Fibroblast of pulmonary artery (primary cell): ENCODE results near the gene CTNNA3.

Experiments
- DNase-seq: peaks from one replicate; pipeline ENCODE4 v3.0.0-alpha.2; 2010; ENCODE audit warnings: low read depth
- H3K4me3 ChIP-seq: replicated peaks from 2 replicates; pipeline ENCODE4 v1.5.1; 2011; ENCODE audit warnings: low read depth, mild to moderate bottlenecking, control low read depth, low read length, moderate library complexity
- TF ChIP-seq, protein P1 (sequence below): IDR thresholded peaks from 2 replicates; pipeline ENCODE4 v1.5.1; 2011; ENCODE audit warnings: mild to moderate bottlenecking, control low read depth, low read length, inconsistent platforms; ENCODE audit errors: missing control alignments

Gene CTNNA3

GRCh38 chr10:65898055-65898454 is 1797.9 kb downstream of the CTNNA3 start:
- no peak overlapping the region for H3K4me3 ChIP-seq
- no peak for DNase-seq
- TF ChIP-seq, protein P1, sequence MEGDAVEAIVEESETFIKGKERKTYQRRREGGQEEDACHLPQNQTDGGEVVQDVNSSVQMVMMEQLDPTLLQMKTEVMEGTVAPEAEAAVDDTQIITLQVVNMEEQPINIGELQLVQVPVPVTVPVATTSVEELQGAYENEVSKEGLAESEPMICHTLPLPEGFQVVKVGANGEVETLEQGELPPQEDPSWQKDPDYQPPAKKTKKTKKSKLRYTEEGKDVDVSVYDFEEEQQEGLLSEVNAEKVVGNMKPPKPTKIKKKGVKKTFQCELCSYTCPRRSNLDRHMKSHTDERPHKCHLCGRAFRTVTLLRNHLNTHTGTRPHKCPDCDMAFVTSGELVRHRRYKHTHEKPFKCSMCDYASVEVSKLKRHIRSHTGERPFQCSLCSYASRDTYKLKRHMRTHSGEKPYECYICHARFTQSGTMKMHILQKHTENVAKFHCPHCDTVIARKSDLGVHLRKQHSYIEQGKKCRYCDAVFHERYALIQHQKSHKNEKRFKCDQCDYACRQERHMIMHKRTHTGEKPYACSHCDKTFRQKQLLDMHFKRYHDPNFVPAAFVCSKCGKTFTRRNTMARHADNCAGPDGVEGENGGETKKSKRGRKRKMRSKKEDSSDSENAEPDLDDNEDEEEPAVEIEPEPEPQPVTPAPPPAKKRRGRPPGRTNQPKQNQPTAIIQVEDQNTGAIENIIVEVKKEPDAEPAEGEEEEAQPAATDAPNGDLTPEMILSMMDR: no peak

GRCh38 chr10:65894961-65895360 is 1801.0 kb downstream of the CTNNA3 start:
- H3K4me3 ChIP-seq: no peak overlapping the region
- TF ChIP-seq, protein P1: no peak
- no peak for DNase-seq

GRCh38 chr10:65894379-65894778 is 1801.6 kb downstream of the CTNNA3 start:
- no peak for DNase-seq
- H3K4me3 ChIP-seq: no peak overlapping the region
- TF ChIP-seq, protein P1: no peak

GRCh38 chr10:65893676-65894075 is 1802.3 kb downstream of the CTNNA3 start:
- no peak for DNase-seq
- H3K4me3 ChIP-seq: no peak overlapping the region
- TF ChIP-seq, protein P1: no peak

DNA sequence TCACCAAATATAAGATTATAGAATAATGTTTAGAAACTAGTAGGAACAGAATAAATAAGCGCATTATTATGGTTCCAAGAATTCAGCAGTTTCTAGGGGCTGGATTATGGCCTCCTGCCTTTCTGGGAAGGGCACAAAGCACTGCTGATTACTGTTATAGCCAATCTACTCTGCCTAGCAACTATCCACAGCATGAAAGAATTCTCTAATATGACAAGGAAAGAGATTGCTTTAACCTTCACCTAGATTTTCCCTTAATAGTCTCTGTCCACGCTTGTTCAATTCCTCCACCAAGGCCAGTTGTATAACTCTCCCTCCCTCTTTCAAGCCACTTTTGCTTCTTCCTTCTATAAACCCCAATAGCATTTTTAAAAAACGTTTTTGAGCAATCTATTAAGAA is 1803.7 kb downstream of the CTNNA3 start:
- no peak for DNase-seq
- TF ChIP-seq, protein P1: no peak
- no peak overlapping the region for H3K4me3 ChIP-seq

DNA sequence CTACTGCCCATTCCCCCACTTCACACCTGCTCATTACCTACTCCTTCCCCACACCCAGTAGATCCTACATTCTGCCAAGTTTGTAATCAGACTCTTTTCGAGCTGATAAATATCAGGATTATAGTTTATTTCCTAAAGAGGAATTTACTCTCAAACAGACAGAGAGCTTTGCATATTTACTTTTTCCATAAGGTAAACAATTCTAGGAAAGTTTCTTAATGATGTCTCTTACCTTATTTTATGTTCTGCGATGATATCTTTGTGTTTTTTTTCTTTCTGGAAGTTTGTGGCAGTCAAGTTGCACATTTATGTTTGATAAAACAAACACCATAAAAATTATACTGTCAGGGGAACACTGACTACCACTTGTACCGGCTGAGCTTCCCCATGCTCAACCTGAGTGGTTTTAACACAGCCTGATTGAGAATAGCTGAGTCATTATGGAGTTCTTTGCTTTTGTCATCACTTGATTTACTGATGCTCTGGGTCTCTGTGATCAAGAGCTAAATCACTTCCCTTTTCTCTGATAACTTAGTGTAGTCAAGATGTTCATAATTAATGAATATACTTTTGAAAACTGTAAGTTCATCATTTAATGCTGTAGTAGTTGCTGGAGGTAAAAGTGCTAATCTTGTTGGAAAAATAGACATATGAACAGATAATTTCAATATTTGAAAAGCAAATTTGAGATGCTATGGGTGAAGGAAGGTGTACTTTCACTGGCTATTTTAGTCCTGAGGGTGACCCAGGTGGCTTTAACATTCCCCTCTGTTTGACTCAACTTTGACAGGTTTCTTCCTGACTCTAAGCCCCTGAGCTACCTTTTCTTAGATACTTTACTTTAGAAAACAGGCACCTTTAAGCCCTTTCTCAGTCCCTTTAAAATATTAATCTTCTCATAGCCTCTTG is 1804.7 kb downstream of the CTNNA3 start:
- no peak for DNase-seq
- TF ChIP-seq, protein P1: no peak
- H3K4me3 ChIP-seq: no peak overlapping the region

GRCh38 chr10:65864529-65864928 is 1831.5 kb downstream of the CTNNA3 start:
- DNase-seq: no peak
- TF ChIP-seq, protein P1: no peak

More at GRCh38 chr10:65864529-65864928, 1831.5 kb downstream of the CTNNA3 start:
- no peak overlapping the region for H3K4me3 ChIP-seq
